ENCODE results near the gene DBX1.
"Not testable (repeated sequence)": the region's sequence is repeated elsewhere in the genome, so short reads cannot be mapped to it uniquely, and the experiment has no call there.

Gene DBX1

DNA sequence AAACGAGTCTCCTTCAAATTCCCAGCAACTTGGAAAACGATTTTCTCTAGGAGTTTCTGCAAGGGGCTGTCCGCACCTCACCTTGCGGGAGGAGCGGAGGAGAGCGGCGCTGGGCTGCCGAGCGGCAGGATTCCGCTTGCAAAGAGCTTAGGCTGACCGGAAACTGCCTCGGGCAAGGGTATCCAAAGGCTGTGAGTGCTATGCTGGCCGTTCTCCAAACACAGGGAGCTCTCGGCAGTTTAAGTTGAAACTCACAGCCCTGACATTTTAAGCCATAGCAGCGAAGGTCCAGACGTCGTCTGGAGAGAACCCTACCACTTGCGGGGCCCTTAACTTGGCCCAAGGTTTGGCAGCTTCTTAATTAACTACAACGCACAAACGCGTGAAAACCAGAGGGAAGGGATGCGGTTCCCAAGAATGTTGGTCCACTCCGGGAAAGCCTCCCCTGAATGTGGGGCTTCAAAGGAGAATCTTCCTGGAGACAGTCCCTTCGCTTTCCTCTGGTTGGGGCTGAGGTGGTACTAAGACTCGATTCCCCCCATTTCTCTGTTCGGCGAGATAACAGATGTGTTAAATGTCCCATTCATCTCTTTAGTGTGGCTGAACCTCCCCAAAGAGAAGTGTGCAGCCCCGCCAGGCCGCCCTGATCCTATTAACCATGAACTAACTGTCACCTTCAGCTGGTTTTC is 1.1 kb upstream of the DBX1 start:
- no peak for DNase-seq

- DNase-seq: no peak
Observed at GRCh38 chr11:20159466-20160381, 551 bp downstream of the DBX1 start.

GRCh38 chr11:20158597-20159257 is 1.5 kb downstream of the DBX1 start:
- no peak for DNase-seq

DNA sequence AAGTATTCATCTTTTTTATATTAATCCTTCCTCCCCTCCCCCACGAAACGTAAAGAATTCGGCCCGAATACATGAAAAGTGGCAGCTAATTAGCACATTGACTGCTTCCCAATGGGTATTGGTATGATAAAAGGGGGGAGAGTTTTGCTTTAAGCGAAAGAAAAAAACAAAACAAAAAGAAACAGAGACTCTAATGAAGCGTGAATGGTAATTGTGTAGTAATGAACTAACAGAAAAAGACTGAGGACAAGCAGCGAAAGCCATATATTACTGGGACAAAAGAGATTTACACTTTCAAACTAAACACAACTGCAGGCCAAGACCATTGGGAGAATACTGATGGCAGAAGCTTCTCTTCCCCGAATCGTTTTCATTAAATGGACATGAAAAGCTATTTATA is 2.5 kb downstream of the DBX1 start:
- no peak for DNase-seq

GRCh38 chr11:20156876-20157613 is 3.2 kb downstream of the DBX1 start:
- DNase-seq: peak; percentile 35

DNA sequence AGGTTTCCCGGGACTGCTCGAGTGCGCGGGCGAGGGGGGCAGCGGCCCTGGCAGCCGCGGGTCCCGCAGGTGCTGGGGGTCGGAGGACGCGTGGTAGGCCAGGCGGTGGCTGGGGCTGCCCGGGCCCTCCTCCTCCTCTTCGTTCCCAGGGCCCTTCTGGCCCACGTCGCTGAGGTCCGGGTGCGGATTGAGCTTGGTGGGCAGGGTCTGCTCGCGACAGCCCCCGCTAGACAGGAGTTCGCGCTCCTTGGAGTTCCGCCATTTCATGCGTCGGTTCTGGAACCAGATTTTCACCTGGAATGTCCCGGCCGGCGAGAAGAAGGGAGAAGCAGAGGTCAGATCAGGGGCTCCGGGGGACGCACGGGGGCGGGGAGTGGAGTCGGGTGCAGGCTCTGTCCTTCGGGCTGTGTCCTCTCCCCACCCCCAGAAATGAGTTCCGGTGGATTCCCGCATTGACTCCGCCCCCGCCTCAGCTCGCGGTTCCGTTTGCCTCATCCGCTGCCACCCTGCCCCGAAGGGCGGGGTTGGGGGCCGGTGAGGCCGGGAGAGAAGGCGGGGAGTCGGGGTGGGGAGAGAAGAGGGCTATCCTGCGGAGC is 3.9 kb downstream of the DBX1 start:
- peak; percentile 52 for DNase-seq

DNA sequence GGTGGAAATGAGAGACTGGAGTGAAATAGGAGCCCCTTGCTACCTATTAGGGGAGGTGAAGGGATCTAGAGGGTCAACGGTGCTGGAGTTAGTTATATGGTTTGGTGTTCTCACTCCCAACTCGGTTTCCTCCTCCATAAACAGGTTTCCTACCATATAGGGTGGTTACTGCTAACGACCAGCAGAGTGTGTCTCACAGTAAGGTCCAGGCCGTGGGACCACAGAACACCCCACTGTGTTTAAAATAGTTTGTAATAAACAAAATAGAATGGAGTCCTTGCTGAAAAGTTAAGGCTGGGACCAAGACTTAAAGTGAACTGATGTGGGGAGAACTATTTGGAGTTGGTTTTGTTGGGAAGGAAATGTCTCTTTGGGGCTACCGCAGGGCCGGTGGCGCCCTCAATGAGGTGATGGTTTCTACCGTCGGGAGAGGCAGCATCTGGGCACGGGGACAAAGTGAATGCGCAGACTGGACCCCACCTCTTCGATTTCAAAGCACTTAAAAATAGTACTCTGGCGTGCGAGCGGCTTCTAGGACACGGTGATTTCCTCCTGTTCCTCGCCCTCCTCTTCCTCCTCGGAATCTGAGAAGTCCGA is 4.5 kb downstream of the DBX1 start:
- DNase-seq: no peak

DNA sequence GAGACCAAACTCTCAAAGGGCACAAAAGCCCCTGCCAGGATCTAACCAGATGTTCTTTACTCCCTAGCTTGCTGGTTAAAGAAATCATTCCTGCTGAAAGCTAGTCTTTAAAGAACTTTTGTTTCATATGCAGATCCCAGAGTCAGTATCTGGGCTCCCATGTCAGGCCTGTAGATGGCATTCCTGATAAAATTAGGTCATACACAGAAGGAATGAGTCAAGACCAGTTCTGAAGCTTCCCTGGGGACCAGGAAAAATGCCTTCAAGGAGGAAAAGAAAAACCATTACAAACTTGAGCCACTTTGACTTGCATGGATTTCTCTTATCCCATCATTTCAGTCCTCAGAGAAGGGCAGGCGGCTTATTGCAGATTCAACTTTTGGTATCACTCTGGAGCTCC is 5.9 kb downstream of the DBX1 start:
- DNase-seq: no peak

- no peak for DNase-seq
Observed at GRCh38 chr11:20138707-20139106, 21.6 kb downstream of the DBX1 start.

DNA sequence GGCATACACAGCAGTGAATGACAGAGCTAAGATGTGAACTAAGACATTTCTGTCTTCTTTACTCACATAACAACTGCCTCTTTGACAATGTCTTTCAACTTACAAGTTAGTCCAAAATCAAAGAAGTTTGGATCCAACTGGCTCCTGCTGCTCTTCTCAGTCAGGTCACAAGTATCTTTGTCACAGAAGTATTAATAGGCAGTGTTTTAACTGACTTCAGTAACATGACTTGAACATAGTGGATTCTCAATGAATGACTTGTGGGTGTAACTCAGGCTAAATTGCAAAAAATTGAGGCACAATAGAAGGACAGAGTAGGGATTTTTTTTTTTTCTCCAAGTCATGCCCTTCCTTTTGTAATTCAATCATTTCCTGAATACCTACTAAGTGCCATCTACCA is 22.6 kb downstream of the DBX1 start:
- DNase-seq: no peak

GRCh38 chr11:20134991-20135736 is 25.1 kb downstream of the DBX1 start:
- DNase-seq: no peak

DNA sequence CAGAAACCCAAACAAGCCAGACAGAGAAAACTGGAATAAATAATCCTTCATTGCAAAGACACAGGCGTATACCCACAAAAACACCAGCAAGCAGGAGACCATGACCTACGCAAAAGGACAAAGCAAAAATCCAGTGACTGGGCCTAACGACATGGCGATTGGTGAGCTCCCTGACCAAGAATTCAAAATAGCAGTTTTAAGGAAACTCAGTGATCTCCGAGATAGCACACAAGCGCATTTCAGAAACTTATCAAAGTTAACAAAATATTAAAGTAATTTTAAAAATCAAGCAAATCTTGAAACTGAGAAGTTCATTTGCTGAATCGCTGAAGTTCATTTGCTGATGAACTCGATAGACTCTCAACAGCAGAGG is 27.6 kb downstream of the DBX1 start:
- no peak for DNase-seq

GRCh38 chr11:20131788-20132666 is 28.2 kb downstream of the DBX1 start:
- DNase-seq: peak; percentile 36

- no peak for DNase-seq
Observed at GRCh38 chr11:20129665-20130064, 30.6 kb downstream of the DBX1 start.

GRCh38 chr11:20128528-20128825 is 31.8 kb downstream of the DBX1 start:
- DNase-seq: not testable (repeated sequence)

- DNase-seq: peak; percentile 77
Observed at GRCh38 chr11:20127671-20128527, 32.4 kb downstream of the DBX1 start.

DNA sequence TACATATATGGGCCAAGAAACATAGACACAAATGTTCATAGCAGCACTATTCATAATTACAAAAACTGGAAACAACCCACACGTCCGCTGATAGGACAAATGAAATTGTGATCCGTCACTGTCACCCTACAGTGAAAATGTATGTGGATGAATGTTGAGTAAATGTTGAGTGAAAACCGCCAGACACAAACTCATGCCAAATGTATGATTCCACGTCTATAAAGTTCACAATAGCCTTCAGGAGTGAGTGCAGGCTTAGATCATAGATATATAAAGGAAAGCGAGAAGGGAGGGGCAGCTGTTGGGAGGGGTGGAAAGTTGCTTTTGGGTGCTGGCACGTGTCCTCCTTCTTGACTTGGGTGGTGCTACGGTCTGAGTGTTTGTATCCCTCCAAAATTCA is 33.6 kb downstream of the DBX1 start:
- no peak for DNase-seq

GRCh38 chr11:20125927-20126326 is 34.3 kb downstream of the DBX1 start:
- no peak for DNase-seq

- no peak for DNase-seq
Observed at GRCh38 chr11:20122131-20122530, 38.1 kb downstream of the DBX1 start.

Measured in activated CD4-positive, alpha-beta T cell treated with anti-CD3 and anti-CD28 coated beads, Interleukin-2, amount 50 U/mL, for 1 hour (primary cell).